ENCODE results near the gene PAIP2. TPM values are rescaled to one million over a fixed set of nuclear protein-coding genes. Genes with fewer than 3 reads are reported as not detected.

PAIP2 gene
- total RNA-seq, 1 donor from 2014 or later, result 83.3 TPM

DNA sequence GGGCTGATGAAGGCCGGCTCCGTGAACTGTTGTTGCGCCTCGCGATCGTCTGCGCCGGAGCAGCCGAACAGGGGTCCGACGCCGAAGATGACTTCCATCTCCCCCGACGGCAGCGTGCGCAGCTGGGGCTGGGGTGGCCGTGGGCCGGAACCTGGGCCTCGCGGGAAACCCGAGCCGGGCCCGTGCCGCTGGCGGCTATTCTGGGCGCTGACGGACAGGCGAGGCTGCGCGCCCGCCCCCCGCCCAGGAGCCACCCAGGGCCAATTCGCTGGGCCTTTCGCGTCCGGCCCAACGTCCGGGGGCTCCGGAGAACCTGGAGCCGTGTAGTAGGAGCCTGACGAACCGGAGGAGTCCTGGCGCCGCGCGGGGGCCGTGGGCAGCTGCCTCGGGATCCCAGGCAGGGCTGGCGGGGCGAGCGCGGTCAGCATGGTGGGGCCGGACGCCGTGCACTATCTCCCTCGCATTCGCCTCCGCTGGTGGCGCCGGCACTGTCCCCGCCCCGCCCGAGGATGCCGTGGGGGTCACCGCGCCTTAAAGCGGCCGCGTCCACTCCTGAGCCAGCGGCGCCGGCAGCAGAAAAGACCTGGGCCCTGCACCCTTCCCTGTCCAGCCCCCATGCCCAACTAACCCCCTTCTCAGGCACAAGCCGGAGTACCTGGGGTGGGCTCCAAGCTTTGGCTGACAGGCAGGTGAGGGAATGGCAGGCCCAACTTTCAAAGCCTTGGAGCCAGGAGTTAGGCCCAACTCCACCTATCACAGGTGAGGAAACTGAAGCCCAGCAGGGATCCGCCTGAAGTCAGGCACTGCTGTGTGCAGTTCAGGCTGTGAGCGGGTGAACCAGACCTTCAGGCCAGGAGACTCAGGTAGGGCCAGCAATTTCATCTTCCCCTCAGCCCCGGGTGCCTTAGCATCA lies 53.3 kb downstream of the PAIP2 start, which contains the start of gene PROB1:
Gene PROB1, minus strand, starts transcription at position 451 of the 913 bp plus-strand sequence. Its CDS starts 23 bp downstream, at position 428.
- Mint-ChIP-seq H3K4me1 (peaks cover 45% of the 10 kb centered on the region), H3K27me3 (no peaks in the 10 kb centered on the region), H3K27ac (peak within 1 kb of the TSS; percentile 97), H3K9me3 (no peaks in the 10 kb centered on the region), H3K36me3 (ENCODE audit: low read depth) (peaks cover 26% of the 10 kb centered on the region), H3K4me3 (peak within 1 kb of the TSS; percentile 99)
- intact Hi-C loops (cut with micrococcal nuclease), result loop anchor here (5.0 kb wide), 1 partner anchor 743 kb away; no protein-coding TSS in a partner anchor
- DNase-seq, result no peak

GRCh38 chr5:139395844-139396640 lies 54.4 kb downstream of the PAIP2 start:
- Mint-ChIP-seq H3K9me3 (no peaks in the 10 kb centered on the region), H3K27ac (no peak overlapping the region), H3K4me1 (peaks cover 34% of the 10 kb centered on the region), H3K27me3 (no peaks in the 10 kb centered on the region), H3K36me3 (ENCODE audit: low read depth) (peaks cover 26% of the 10 kb centered on the region), H3K4me3 (peak overlapping the region; percentile 72)
- DNase-seq, result no peak
- intact Hi-C loops (cut with micrococcal nuclease), result no loop called here

- intact Hi-C loops (cut with micrococcal nuclease), result no loop called here
- Mint-ChIP-seq H3K9me3 (no peaks in the 10 kb centered on the region), H3K27ac (no peak overlapping the region), H3K4me3 (peak overlapping the region; percentile 2), H3K27me3 (no peaks in the 10 kb centered on the region), H3K36me3 (ENCODE audit: low read depth) (peaks cover 25% of the 10 kb centered on the region), H3K4me1 (peaks cover 27% of the 10 kb centered on the region)
- no peak for DNase-seq
Measured at GRCh38 chr5:139396691-139397090, 55.0 kb downstream of the PAIP2 start.

GRCh38 chr5:139397921-139398320 lies 56.3 kb downstream of the PAIP2 start:
- Mint-ChIP-seq H3K4me1 (peaks cover 31% of the 10 kb centered on the region), H3K9me3 (no peaks in the 10 kb centered on the region), H3K4me3 (no peak overlapping the region), H3K27ac (no peak overlapping the region), H3K27me3 (no peaks in the 10 kb centered on the region), H3K36me3 (ENCODE audit: low read depth) (peaks cover 23% of the 10 kb centered on the region)
- intact Hi-C loops (cut with micrococcal nuclease), result no loop called here
- no peak for DNase-seq

DNA sequence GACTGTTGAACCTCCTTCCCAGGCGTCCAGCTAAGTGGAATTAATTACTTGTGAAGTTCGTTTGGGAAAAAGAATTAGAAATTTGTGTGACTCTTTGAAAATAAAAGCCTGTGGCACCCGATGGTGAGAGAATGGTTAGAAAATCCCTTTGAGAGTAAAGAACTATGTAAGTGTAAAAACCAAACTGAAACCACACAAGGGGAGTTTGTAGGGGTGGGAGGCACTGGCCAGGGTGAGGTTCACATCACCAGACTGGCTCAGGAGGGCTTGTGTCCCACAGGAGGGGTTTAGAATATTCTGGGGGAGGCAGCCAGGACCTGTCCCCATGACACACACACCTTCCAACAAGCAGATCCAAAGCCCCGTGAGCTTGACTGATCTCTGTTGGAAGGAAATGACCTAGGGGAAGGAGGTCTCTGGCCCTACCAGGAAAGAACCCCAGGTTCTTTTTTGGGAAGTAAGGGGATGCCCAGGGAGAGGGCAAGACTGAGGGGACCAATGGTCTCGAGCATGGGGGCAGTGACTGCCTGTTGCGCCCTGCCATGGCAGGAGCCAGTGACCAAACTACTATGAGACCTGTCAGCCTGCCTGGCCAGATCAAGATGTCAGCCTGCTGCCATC lies 58.0 kb downstream of the PAIP2 start:
- H3K4me3 Mint-ChIP-seq, result no peak overlapping the region
- no peaks in the 10 kb centered on the region for H3K9me3 Mint-ChIP-seq
- no peaks in the 10 kb centered on the region for H3K27me3 Mint-ChIP-seq
- peak overlapping the region; percentile 3 for H3K27ac Mint-ChIP-seq
- H3K36me3 Mint-ChIP-seq (ENCODE audit: low read depth), result peaks cover 23% of the 10 kb centered on the region
- intact Hi-C loops (cut with micrococcal nuclease), result loop anchor here (5.0 to 10.0 kb wide), 2 partner anchors 822 to 1065 kb away; partner anchors contain the start of genes CDC25C, FAM53C and HSPA9
- peaks cover 42% of the 10 kb centered on the region for H3K4me1 Mint-ChIP-seq
- DNase-seq, result no peak

- no peaks in the 10 kb centered on the region for H3K27me3 Mint-ChIP-seq
Measured at GRCh38 chr5:139401546-139401945, 59.9 kb downstream of the PAIP2 start.

DNA sequence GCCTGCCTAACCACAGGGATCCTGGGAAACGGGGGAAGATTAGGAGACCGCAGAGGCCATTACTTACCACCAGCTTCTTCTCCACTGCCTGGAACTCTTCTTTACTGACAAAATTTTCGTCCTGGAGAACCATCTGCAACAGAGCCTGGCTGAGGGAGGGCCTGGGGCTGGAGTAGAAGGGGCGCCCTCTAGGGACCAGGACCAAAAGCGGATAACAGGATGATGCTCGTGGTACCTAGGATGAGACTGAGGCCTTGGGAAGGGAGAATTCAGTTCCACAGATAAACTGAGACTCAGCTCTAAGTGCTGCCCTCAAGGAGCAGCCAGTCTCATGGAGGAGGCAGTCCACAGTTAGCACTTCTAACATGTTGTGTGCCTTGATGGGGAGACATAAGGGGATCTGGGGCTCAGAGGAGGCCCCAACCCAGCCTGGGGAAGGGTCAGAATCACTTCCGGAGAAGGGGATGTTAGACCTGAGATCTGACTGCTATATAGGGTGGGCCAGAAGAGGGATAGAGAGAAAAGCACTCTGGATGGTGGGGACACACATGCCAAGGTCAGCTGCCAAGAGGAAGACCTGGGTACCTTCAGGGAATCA lies 61.0 kb downstream of the PAIP2 start:
- Mint-ChIP-seq H3K36me3 (ENCODE audit: low read depth) (peaks cover 11% of the 10 kb centered on the region), H3K27me3 (no peaks in the 10 kb centered on the region), H3K4me3 (peak overlapping the region; percentile 87), H3K4me1 (peaks cover 38% of the 10 kb centered on the region), H3K9me3 (no peaks in the 10 kb centered on the region), H3K27ac (peak overlapping the region; percentile 99)
- intact Hi-C loops (cut with micrococcal nuclease), result loop anchor here (5.0 to 10.0 kb wide), 2 partner anchors 825 to 1068 kb away; partner anchors contain the start of genes CDC25C, FAM53C and HSPA9
- DNase-seq, result peak; percentile 76

More at GRCh38 chr5:139401546-139401945, 59.9 kb downstream of the PAIP2 start:
- no peak overlapping the region for H3K4me3 Mint-ChIP-seq
- peaks cover 39% of the 10 kb centered on the region for H3K4me1 Mint-ChIP-seq
- H3K27ac Mint-ChIP-seq, result no peak overlapping the region
- DNase-seq, result no peak
- peaks cover 20% of the 10 kb centered on the region for H3K36me3 Mint-ChIP-seq (ENCODE audit: low read depth)
- H3K9me3 Mint-ChIP-seq, result no peaks in the 10 kb centered on the region
- intact Hi-C loops (cut with micrococcal nuclease), result loop anchor here (5.0 to 10.0 kb wide), 2 partner anchors 824 to 1067 kb away; partner anchors contain the start of genes CDC25C, FAM53C and HSPA9

- no peak for DNase-seq
- Mint-ChIP-seq H3K36me3 (ENCODE audit: low read depth) (peaks cover 11% of the 10 kb centered on the region), H3K4me1 (peaks cover 37% of the 10 kb centered on the region), H3K9me3 (no peaks in the 10 kb centered on the region), H3K27ac (peak overlapping the region; percentile 99), H3K27me3 (no peaks in the 10 kb centered on the region), H3K4me3 (peak overlapping the region; percentile 87)
- intact Hi-C loops (cut with micrococcal nuclease), result loop anchor here (5.0 to 10.0 kb wide), 2 partner anchors 826 to 1069 kb away; partner anchors contain the start of genes CDC25C, FAM53C and HSPA9
Measured at GRCh38 chr5:139403418-139403786, 61.7 kb downstream of the PAIP2 start.

DNA sequence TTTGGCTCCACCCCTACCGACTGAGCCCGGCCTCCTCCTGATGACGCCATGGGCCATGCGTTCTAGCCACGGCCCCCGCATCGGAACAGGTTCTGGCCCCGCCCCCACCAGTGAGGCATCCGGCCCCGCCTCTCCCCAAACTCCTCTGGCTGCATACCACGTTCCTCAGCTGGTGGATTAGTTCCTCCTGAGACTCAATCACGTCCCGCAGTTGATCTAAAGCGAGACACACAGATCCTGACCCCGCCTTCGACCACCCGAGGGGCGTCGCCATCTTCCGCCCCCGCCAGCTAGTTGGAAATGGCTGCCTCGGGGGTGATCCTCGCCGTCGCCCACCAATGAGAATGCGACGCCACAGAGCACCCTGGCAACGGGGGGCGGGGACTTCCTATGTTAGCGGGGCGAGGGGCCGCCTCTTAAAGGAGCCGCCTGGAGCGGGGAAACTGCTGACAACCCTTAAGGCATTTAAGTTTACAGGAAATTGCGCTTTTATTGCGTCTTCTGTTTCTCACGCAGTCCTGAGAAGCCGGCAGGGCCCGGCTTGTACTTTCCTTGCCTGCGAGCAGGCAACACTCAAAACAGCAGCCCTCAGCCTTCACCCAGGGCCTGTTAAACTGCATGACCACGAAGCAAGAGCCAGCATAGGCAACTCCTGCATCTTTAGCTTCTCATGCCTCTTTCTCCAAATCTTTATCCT lies 62.3 kb downstream of the PAIP2 start, which contains the start of gene SPATA24:
Gene SPATA24, minus strand, starts transcription at position 303 of the 697 bp plus-strand sequence. Its CDS starts 29 bp downstream, at position 274.
- Mint-ChIP-seq H3K4me1 (peaks cover 37% of the 10 kb centered on the region), H3K36me3 (ENCODE audit: low read depth) (peaks cover 11% of the 10 kb centered on the region), H3K4me3 (peak within 1 kb of the TSS; percentile 87), H3K27me3 (no peaks in the 10 kb centered on the region), H3K27ac (peak within 1 kb of the TSS; percentile 99), H3K9me3 (no peaks in the 10 kb centered on the region)
- DNase-seq, result peak; percentile 99
- intact Hi-C loops (cut with micrococcal nuclease), result loop anchor here (1.0 to 10.0 kb wide), 6 partner anchors 10 to 1069 kb away; partner anchors contain the start of genes CDC25C, DNAJC18, FAM53C and HSPA9

DNA sequence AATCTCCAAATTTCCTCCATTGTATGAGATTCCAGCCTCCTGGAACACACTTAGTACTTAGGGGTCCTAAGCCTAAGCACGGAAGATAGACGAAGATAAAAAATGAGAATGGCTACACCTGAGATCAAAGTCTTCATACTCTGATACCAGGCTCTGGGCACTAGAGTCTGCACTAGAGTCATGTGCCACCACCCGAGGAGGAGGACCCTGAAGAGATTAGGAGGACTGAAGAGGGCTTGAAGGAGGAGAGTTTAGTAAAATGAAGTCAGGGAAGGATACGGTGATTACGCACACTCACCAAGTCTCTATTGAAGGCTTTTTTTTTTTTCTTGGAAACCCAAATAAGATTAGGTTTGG lies 62.8 kb downstream of the PAIP2 start:
- H3K36me3 Mint-ChIP-seq (ENCODE audit: low read depth), result peaks cover 7% of the 10 kb centered on the region
- H3K27me3 Mint-ChIP-seq, result no peaks in the 10 kb centered on the region
- peaks cover 34% of the 10 kb centered on the region for H3K4me1 Mint-ChIP-seq
- peak overlapping the region; percentile 87 for H3K4me3 Mint-ChIP-seq
- H3K9me3 Mint-ChIP-seq, result no peaks in the 10 kb centered on the region
- intact Hi-C loops (cut with micrococcal nuclease), result loop anchor here (1.0 to 10.0 kb wide), 6 partner anchors 10 to 1070 kb away; partner anchors contain the start of genes CDC25C, DNAJC18, FAM53C and HSPA9
- peak; percentile 69 for DNase-seq
- H3K27ac Mint-ChIP-seq, result peak overlapping the region; percentile 99

GRCh38 chr5:139406963-139407362 lies 65.3 kb downstream of the PAIP2 start:
- Mint-ChIP-seq H3K27ac (no peak overlapping the region), H3K4me3 (no peak overlapping the region), H3K27me3 (no peaks in the 10 kb centered on the region), H3K36me3 (ENCODE audit: low read depth) (peaks cover 5% of the 10 kb centered on the region), H3K4me1 (peaks cover 36% of the 10 kb centered on the region), H3K9me3 (no peaks in the 10 kb centered on the region)
- intact Hi-C loops (cut with micrococcal nuclease), result loop anchor here (10.0 kb wide), 1 partner anchor 1072 kb away; the partner anchor contains the start of genes CDC25C and FAM53C
- no peak for DNase-seq

DNA sequence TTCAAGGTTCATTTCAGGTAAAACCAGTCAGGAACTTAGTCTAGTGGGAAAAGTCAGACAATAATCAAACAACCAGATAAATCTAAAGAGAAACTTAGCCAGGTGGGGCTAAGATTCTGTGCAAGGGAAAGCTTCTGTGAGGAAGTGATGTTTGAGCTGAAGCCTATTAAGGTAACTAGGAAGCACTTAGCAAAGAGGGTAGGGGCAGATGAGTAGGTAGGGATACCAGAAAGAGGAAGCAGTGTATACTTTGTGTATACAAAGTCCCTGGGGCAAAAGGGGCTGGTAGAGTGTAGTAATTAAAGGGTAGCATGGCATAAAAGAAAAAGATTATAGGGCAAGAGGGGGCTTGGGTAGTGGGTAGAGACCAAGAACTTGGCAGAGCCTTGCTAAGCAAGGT lies 65.9 kb downstream of the PAIP2 start:
- intact Hi-C loops (cut with micrococcal nuclease), result loop anchor here (10.0 kb wide), 1 partner anchor 1073 kb away; the partner anchor contains the start of genes CDC25C and FAM53C
- H3K4me3 Mint-ChIP-seq, result no peak overlapping the region
- peaks cover 7% of the 10 kb centered on the region for H3K36me3 Mint-ChIP-seq (ENCODE audit: low read depth)
- H3K4me1 Mint-ChIP-seq, result peaks cover 35% of the 10 kb centered on the region
- no peaks in the 10 kb centered on the region for H3K9me3 Mint-ChIP-seq
- no peaks in the 10 kb centered on the region for H3K27me3 Mint-ChIP-seq
- H3K27ac Mint-ChIP-seq, result no peak overlapping the region
- DNase-seq, result no peak

Data from activated CD4-positive, alpha-beta T cell treated with anti-CD3 and anti-CD28 coated beads, Interleukin-2, amount 10 ng/mL, durations not matched to agents 24 days and 14 days (primary cell).